Colonic mucosa (tissue), 4 donors: Measurements from ENCODE around the gene BLM. TPM values are rescaled to one million over a fixed set of nuclear protein-coding genes. Genes with fewer than 3 reads are reported as not detected.
"Not testable (repeated sequence)": the region's sequence is repeated elsewhere in the genome, so short reads cannot be mapped to it uniquely, and the experiment has no call there.

Source experiments
- DNase-seq: peaks from one replicate; pipeline ENCODE4 v3.0.0-alpha.2; 2020
- H3K27ac ChIP-seq: fragments of 200-600 bp; one replicate; pipeline ENCODE4 v1.8.0; 2021
- H3K27me3 ChIP-seq: fragments of 200-600 bp; one replicate; pipeline ENCODE4 v1.8.0; 2021
- H3K36me3 ChIP-seq: fragments of 200-600 bp; one replicate; pipeline ENCODE4 v1.8.0; 2021
- H3K4me1 ChIP-seq: fragments of 200-600 bp; one replicate; pipeline ENCODE4 v1.8.0; 2021; ENCODE audit warnings: mild to moderate bottlenecking
- H3K4me3 ChIP-seq: fragments of 200-600 bp; one replicate; pipeline ENCODE4 v1.8.0; 2021
- H3K9ac ChIP-seq, 2 donors: one replicate each; pipeline ENCODE4 v1.7.0; 2013; ENCODE audit warnings: control low read depth in 2 of 2, low read depth in 2 of 2, low read length in 2 of 2
- H3K9me3 ChIP-seq: fragments of 200-600 bp; one replicate; pipeline ENCODE4 v1.8.0; 2021
- CTCF ChIP-seq: fragments of 200-600 bp; IDR thresholded peaks from one replicate; pipeline ENCODE4 v1.8.0; 2022; ENCODE audit warnings: antibody characterized with exemption, mild to moderate bottlenecking
- intact Hi-C: fragments of 100-400 bp; cut with DNase I; formaldehyde crosslinking; loops from one replicate; pipeline ENCODE4 v1.14.1; 2022
- total RNA-seq, 2 donors: library from RNA; stranded (reverse); fragmentation: NEBNext Ultra II Directional in 1 of 2; extraction: Animal tissue kit (Norgen Biotek cat#: 25700) in 1 of 2; gene quantifications; one replicate each; pipeline ENCODE4 v1.2.1, GENCODE V29; 2021
- donor health status: healthy.
- donor health status: DM: no; HTN: no; CAD: no.
- donor health status: DM: no; HTN: no; CAD: no.

The BLM gene
- total RNA-seq, 2 donors from 2014 or later = 3.3 to 16.7 TPM

- Histone ChIP-seq H3K4me3 (no peak overlapping the region), H3K4me1 (no peaks in the 10 kb centered on the region), H3K9me3 (no peaks in the 10 kb centered on the region), H3K27me3 (no peaks in the 10 kb centered on the region), H3K36me3 (no peaks in the 10 kb centered on the region), H3K9ac (no peak overlapping the region), H3K27ac (no peak overlapping the region)
- no peak for DNase-seq
- no peak for TF ChIP-seq CTCF
- intact Hi-C loops = no loop called here
Measured at GRCh38 chr15:90683371-90683770, 33.8 kb upstream of the BLM start.

- intact Hi-C loops = no loop called here
- Histone ChIP-seq H3K36me3 (no peaks in the 10 kb centered on the region), H3K9ac (no peak overlapping the region), H3K27me3 (no peaks in the 10 kb centered on the region), H3K27ac (no peak overlapping the region), H3K4me1 (no peaks in the 10 kb centered on the region), H3K9me3 (no peaks in the 10 kb centered on the region), H3K4me3 (no peak overlapping the region)
- DNase-seq = no peak
- no peak for TF ChIP-seq CTCF
Measured at GRCh38 chr15:90683876-90684275, 33.3 kb upstream of the BLM start.

DNA sequence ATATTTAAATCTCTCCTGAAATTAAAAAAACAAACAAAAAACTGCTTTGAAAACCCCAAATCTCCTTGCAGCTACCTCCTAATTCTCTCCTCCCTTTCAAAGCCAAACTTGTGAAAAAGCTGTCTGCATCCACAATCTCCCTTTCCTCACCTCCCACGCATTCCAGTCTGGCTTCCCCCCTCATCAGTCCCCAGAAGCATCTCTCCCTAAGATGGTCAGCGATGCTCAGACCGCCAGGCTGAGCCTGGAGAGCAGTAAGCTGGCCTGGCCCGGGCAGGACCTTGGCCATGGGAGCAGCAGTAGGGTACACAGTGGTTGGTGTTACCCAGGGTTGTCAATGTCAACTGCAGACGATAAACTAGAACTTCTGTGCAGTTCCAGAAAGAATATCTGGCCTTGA, 32.9 kb upstream of the BLM start:
- Histone ChIP-seq H3K4me1 (no peaks in the 10 kb centered on the region), H3K36me3 (no peaks in the 10 kb centered on the region), H3K27me3 (no peaks in the 10 kb centered on the region), H3K27ac (no peak overlapping the region), H3K4me3 (no peak overlapping the region), H3K9me3 (no peaks in the 10 kb centered on the region), H3K9ac (no peak overlapping the region)
- intact Hi-C loops = no loop called here
- no peak for DNase-seq
- TF ChIP-seq CTCF = no peak

DNA sequence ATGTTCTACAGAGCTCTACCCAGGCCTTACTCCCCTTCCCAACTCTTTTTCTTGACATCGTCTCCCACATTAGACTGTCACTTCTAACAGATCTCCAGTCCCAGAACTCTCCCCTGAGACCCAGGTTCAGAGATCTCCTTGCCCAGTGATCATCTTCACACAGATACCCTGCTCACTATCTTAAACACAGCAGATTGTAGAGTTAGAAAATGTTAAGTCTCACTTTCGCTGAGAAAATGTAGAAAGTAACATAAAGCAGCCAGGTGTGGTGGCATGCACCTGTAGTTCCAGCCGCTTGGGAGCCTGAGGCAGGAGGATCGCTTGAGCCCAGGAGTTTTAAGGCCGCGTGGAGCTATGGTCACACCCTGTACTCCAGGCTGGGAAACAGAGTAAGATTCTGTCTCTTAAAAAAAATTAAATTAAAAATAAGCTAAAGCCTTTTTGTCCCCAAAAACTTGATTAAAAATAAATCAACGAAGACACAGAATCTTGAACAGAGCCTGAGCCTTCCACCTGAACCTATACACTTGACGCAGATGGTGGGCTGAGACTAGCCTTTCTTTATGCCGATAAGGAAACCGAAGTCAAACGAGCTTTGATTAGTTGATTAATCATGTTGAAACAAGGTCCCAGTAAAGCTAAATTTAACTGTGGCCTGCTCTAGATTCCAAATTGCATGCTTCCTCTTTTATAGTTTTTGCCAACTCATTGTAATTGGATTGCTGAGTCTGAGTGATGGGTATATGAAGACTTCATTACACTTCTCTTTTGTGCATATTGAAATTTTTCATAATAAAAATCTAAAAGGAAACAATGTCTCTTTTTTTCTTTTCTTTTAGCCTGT, 31.3 kb upstream of the BLM start:
- Histone ChIP-seq H3K9ac (no peak overlapping the region), H3K27me3 (no peaks in the 10 kb centered on the region), H3K9me3 (no peaks in the 10 kb centered on the region), H3K27ac (peak overlapping the region; percentile 0), H3K36me3 (no peaks in the 10 kb centered on the region), H3K4me1 (no peaks in the 10 kb centered on the region), H3K4me3 (no peak overlapping the region)
- intact Hi-C loops = no loop called here
- TF ChIP-seq CTCF = no peak
- no peak for DNase-seq

- no peak overlapping the region for H3K4me3 ChIP-seq
- H3K9ac ChIP-seq = no peak overlapping the region
- no peaks in the 10 kb centered on the region for H3K27me3 ChIP-seq
- peak overlapping the region; percentile 0 for H3K27ac ChIP-seq
- H3K9me3 ChIP-seq = no peaks in the 10 kb centered on the region
- TF ChIP-seq CTCF = no peak
- no peaks in the 10 kb centered on the region for H3K4me1 ChIP-seq
- DNase-seq = no peak
- intact Hi-C loops = no loop called here
- no peaks in the 10 kb centered on the region for H3K36me3 ChIP-seq
Measured at GRCh38 chr15:90686435-90687218, 30.5 kb upstream of the BLM start.

- H3K4me1 ChIP-seq, H3K4me3 ChIP-seq, intact Hi-C loops, DNase-seq, H3K9ac ChIP-seq, H3K27me3 ChIP-seq, H3K27ac ChIP-seq, H3K36me3 ChIP-seq, H3K9me3 ChIP-seq: not testable (repeated sequence)
Measured at GRCh38 chr15:90689326-90689961, 27.7 kb upstream of the BLM start.
